NB4 (cell line): ENCODE results near the gene TMC4.

Experiments used
- CTCF ChIP-seq: IDR thresholded peaks from one replicate; pipeline ENCODE4 v1.5.1; 2012; ENCODE audit warnings: low read depth, low read length
- POLR2A ChIP-seq: IDR thresholded peaks from 2 replicates; pipeline ENCODE4 v1.6.1; 2011; ENCODE audit warnings: mild to moderate bottlenecking; ENCODE audit not compliant: insufficient read length; ENCODE audit errors: extremely low read depth

DNA sequence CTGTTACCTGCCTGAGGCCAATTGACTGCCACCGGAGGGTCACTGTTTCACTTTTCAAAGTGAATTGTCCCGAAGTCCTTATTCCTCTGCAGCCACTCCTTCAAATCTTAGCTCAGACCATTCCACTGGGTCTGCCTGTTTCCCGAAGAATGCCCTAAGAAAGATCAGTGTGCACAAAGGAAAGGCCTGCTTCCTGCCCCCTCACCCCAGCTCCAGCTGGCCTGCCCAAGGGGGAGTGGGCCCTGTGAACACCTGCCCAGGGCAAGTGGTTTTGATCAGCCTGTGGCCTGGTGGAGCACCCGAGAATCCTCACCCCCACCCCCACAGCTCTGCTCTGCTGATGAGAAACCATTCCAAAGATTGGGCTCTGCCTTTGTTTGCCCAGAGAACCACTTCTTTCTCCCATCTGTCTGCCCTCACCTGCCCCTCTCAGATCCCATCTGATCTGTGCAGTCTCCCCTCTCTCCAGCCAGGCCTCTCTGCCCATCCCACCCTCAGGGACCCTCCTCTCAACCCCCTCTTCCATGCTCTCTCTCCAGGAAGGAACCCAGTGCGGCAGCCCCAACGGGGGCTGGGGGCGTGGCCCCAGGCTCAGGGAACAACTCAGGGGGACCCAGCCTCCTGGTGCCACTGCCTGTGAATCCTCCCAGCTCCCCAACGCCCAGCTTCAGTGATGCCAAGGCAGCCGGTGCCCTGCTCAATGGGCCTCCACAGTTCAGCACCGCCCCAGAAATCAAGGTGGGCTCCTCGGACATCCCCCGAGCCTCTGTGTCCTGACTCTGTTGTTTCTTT is 23.7 kb downstream of the TMC4 start:
- TF ChIP-seq POLR2A (no peak), CTCF (no peak)
